HG02610 (cell line): ENCODE measurements around the gene PRR35.

Experiments
- ATAC-seq: cut with Tn5 transposase; IDR thresholded peaks from one replicate; pipeline ENCODE4 v1.9.1; 2021; ENCODE audit warnings: mild to moderate bottlenecking, moderate library complexity; ENCODE audit not compliant: unreplicated experiment

PRR35 gene

DNA sequence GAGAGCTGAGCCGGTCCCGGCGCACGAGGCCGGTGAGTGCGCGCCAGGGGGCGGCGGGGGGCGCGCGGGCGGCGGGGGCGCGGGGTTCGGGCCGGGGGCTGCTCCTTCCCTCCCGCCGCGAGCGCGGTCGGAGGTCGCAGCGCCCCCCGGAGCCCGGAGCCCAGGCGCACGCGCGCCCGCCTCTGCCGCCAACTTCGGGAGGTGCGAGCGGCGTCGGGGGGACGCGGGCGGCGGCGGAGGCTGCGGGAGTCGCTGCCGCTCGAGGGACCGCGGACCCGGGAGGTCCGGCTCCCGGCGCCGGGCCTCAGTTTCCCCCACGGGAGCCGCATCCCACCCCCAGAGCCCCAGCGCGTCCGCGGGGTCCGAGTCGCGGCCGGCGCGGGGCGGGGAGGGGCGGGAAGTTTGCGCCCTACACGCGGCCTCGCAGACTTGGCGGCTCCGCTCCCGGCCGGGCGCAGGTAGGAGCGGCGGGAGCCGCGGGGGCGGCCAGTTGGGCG lies at the start of gene PRR35:
PRR35 (plus strand) TSS at position 191 of the 497 bp plus-strand sequence. CDS start 2,901 bp downstream, outside the sequence.
- ATAC-seq: no peak

DNA sequence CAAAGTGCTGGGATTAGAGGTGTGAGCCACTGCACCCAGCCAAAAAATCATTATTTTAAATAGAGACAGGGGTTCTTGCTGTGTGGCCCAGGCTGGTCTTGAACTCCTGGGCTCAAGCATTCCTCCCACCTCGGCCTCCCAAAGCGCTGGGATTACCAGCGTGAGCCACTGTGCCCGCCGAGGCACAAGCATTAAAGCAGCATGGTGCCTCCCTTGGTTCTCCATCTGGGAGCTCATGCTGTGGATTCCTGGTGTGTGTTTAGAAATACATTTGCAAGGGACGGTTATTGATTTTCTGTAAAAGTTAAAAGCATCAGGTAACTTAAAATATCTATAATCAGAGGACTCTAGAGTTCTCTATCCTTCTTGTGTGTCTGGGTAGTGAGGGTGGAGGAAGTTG lies 47.4 kb upstream of the PRR35 start:
- no peak for ATAC-seq

DNA sequence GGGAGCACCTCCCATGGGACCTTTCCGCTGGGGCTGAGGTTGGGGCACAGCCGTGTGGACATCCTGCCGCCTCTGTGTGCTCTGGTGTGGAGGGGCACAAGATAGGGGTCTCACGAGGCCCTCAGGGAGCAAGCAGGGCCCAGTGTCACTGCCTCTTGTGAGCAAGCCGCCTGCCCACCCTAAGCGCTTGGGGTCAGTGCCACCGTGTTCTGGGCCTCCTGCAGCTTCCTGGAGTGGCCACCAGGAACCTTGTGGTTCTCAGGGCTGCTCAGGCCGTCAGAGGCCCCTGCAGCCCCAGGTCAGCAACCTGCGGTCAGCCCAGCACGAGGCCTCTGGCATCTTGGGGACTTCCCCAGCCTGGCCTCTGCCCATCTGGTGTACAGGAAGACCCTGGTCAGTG lies 46.2 kb upstream of the PRR35 start:
- ATAC-seq: no peak

DNA sequence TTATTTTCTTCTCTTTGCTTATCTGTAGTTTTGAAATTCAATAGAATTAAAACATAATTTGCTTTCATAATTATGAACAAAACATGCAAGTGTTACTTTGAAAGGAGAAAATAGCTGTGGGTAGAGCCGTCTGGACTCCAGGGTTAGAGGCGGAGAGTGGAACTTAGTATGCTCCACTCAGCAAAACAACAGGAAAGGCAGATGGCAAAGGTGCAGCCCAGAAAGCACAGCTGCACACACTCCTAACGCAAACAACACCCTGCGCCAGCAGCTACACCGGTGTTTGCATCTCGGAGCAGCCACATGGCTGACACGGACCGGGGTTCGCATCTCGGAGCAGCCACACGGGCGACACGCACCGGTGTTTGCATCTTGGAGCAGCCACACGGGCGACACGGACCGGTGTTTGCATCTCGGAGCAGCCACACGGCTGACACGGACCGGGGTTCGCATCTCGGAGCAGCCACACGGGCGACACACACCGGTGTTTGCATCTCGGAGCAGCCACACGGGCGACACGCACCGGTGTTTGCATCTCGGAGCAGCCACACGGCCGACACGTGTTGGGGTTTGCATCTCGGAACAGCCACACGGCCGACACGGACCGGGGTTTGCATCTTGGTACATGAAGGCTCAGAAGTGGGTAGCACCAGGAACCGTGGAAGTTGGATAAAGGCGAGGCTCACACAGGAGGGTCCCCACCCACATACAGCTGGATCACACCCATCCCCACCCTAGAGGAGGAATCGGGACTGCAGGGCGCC lies 44.8 kb upstream of the PRR35 start:
- ATAC-seq: no peak

DNA sequence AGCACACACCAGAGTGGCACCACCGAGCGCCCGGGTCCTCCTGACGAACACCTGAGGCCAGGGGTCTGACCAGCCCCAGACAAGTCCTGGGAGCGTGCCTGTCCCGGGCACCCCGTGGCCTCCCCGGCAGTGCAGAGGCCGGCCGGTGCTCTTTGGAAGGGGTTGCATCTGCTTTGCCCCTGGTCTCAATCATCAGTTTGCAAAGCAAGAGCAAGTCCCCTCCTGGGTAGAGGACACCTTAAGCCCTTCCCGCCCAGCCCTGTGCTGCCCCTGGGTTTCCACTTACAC lies 44.3 kb upstream of the PRR35 start:
- ATAC-seq: no peak

DNA sequence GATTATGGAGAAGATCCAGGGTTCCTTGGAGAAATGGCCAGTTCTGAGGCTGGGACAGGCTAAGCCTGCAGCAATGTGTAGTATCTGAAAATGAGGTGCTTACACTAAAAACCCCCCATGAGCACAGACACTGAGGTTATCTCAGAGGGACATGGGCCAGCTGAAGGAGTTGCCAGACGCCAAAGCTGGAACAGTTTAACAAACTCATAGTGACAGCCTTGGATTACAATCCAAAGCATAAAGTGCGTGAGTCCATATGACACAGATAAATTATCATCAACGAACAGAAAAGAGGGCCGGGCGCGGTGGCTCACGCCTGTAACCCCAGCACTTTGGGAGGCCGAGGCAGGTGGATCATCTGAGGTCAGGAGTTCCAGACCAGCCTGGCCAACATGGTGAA lies 43.9 kb upstream of the PRR35 start:
- ATAC-seq: no peak

DNA sequence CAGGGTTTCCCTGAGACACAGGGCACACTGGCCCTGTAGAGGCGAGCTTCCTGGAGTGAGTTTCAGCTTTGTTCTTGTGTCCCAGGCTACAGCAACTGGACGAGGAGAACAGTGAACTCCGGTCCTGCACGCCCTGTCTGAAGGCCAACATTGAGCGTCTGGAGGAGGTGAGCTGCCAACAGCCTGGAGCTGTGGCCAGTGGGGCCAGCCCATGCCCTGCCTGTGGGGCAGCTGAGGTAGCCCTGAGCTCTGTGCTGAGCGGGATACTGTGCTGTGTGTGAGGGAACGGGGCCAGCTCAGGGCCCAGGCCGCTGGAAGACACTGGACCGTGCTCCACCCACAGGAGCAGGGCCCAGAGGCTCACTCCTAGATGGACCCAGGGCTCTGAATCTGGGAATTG lies 41.3 kb upstream of the PRR35 start:
- ATAC-seq: no peak

DNA sequence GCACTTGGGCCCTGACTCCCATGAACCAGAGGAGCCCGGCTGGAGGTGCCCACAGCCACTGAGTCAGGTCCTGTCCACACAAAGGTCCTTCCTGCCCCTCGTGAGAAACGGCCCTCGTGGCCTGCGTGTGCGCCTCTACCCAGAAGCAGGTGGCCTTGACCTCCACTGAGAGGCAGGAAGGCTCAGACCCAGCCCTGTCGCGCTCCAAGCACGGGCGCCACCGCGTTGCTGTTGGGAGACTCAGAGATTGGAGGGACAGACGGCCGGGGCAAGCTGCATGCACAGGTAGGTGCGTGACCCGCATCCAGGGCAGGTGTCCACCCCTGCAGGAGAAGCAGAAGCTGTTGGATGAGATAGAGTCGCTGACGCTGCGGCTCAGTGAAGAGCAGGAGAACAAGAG lies 40.8 kb upstream of the PRR35 start:
- ATAC-seq: no peak

DNA sequence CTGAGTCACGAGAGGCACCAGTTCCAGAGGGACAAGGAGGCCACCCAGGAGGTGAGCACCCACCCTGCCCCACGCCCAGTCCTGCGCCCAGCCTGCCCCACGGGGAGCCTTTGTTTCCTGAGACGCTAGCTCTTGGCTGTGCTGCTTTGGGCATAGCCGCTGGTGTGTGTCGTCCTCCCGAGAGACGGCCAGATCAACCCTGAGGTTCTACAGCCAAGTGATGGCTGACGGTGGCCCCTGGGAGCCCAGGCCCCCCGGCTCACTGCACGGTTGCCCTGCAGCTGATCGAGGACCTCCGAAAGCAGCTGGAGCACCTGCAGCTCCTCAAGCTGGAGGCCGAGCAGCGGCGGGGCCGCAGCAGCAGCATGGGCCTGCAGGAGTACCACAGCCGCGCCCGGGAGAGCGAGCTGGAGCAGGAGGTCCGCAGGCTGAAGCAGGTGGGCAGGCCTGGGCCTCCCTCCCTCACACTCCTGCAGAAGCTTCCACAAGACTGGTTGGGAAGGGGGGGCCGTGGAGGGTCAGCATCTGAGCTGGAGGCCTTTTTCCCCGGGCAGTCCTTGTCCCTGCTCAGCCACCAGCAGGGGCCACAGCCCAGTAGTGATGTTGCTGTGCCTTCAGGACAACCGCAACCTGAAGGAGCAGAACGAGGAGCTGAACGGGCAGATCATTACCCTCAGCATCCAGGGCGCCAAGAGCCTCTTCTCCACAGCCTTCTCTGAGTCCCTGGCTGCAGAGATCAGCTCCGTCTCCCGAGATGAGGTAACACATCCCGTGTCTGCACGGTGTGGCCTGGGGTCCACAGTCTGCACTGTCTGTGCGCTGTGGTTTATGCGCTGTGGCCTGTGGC lies 40.1 kb upstream of the PRR35 start:
- ATAC-seq: no peak

DNA sequence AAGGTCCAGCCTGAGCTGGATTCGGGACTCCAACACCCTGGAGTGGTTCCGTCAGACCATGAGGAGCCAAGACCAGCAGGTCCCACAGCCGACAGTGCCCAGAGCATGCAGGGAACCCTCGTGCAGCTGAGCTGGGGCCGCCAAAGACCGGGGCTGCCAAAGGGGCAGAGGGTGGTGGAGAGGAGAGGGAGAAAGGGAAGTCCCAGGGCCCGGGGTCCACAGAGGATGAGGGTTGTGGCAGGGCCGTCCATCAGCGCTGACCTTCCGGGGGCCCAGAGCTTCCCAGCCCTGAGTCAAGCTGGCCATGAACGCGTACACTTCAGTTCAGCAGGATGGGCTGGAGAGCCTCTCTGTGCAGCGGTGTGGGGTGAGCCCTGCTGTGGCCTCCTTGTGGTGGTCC lies 39.3 kb upstream of the PRR35 start:
- ATAC-seq: no peak

DNA sequence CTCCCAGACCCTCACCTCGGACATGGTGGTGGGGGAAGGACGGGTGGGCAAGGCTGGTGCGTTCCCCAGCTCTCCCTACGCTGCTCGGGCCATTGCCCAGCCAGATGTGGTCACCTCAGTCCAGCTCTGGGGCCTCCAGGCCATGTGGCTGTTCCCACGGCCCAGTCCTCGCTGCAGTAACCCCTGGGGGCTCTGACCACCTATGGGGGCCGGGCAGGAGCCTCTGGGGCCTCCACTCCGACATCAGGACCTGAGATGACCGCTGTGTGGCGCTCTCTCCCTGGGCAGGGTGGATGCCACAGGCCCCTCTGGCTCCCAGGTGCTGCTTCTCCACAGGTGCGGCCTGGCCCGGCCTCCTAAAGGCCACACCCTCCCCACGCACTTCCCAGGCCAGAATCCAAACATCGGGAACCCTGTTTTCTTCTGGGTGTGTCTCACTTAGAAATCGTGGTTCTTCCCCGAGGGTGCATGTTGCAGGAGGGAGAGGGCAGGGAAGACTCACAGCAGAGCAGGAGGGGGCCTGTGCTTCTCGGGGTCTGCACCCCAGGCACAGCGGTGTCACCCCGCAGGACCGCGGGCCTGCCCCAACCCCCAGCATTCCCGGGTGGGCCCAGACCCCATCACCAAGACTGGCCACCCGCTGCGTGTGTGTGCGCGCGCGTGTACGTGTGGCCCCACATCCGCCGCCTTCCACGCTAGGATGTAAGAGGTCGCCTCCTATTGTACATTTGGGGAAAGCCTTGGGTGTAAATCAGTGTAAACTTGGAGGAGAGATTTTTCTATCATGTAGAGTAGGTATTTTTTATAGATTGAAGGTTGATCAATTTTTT lies 38.6 kb upstream of the PRR35 start:
- ATAC-seq: no peak

DNA sequence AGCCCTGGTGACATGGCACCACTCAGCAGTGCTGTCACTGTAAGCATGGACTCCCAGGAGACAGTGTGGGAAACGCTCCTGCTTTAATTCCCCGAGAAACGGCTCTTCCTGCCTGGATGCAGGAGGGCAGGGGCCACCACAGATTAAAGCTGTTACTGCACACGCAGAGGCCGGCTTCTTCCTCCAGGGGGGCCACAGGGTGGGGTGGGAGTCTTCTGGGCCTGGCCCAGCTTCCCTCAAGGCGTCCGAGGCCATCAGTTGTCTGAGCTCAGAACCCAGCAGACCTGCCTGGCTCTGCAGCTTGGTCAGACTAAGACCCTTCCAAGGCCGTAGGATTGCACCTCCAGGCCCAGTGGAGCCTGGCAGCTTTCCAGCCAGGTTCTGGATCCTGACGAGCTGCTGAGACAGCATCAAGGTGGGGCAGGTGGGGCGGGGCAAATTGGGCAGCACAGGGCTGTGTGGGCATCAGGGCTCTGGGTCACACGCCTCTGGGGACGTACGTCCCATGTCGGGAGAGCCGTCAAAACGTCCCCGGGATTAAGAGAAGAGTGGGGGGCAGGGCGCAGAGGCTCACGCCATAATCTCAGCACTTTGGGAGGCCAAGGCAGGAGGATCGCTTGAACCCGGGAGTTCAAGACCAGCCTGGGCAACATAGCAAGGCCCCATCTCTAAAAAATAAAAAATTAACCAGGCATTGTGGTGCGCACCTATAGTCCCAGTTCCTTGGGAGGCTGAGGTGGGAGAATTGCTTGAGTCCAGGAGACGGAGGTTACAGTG lies 37.7 kb upstream of the PRR35 start:
- no peak for ATAC-seq

DNA sequence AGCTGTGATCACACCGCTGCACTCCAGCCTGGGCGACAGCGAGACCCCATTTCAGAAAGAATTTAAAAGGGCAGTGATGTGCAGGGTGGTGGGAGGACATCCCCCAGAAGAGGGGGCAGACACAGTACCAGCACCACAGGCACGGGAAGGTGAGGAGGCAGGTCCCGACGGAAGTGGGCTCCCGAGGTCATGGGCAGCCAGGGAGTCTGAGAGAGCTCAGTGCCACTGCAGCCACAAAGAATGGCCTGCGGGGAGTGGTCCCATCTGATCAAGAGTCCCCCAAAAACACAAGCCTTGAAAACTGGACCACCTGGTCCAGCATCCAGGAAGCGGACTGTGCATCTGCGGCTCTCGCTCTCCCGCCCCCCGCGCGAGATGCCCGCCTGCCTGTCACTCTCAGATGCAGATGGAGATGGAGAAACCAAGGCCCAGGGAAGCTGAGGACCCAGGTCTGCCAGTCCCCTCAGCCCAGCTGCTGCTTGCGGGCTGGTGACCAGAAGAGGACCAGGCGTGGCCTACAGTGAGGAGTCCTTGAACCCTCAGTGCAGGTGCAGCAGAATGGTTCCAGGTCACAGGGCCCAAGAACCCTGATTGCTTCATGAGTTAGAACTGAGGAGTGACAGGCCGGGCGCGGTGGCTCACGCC lies 37.0 kb upstream of the PRR35 start:
- no peak for ATAC-seq

DNA sequence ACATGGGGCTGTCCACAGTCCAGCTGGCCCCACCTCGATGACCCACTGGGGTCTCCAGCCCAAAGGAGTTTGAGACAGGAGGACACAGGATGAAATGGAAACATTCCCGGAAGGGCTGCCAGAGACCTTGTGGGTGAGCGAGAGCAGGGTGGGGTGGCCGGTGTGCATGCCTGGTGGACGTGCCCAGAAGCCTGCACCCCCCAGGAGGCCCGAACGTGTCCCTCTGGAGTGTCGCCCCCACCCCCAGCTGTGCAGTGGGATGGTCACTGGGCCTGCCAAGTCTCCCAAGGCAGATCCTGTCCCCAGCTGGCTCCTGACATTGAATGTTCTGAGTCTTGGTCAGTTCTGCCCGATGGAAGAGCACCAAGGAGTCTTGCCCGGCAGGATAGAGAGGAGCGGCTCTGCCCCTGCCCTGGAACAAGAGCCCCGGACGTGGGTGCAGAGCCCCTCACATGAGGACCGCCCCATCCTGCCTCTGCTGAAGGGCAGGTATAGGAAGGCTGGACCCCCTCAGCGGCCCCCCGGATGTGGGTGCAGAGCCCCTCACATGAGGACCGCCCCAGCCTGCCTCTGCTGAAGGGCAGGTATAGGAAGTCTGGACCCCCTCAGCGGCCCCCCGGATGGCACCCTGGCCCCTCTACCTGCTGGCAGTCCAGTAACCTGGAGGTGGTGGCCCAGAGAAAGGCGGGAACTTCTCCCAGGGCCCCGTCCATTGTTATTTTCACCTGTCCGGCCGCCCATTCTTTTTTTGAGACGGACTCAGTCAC lies 35.7 kb upstream of the PRR35 start:
- no peak for ATAC-seq

DNA sequence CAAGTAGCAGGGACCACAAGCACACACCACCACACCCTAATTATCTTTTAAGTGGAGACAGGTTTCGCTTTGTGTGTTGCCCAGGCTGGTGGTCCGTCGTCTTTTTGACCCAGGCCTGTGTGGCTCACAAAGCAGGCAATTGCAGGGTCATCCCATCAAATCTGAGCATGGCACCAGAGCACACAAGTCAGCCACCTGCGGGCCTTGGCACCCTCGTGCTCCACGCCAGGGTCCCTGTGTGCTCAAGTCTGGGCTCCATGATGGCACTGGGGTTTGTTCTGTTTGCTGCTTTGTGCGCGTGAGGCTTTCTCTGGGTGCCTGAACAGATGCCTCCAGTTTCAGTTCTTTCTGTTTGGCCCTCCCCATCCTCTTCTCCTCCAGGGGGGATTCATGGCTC lies 35.1 kb upstream of the PRR35 start:
- ATAC-seq: no peak

DNA sequence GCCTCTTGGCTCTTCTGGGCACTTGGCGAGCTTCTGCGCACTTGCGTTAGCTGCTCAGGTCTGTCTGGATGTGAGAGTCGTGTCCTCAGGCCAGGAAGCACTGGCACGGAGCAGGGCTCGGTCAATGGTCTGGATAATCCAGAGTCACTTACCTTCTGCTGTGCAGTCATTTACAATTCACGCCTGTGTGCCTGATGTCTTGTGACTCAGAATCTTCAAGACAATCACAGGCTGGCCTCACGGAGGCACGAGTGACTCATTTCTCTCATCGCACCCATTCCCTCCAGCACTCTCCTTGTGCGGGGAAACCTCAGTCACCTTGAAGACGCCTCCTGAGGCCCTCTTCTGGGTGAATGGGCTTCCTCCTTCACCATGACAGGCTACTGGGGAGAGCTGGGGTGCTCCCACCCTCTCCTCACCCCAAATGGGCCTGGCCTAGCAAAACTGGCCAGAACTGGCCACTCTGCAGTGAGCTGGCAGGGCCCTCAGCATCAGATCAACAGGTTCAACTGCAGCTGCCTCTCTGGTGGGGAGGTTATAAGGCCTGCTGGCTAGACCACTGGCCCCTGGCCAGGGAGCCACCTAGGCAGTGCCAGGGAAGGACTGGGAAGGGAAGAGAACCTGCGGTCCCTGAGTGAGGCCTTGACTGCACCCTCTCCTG lies 34.5 kb upstream of the PRR35 start:
- peak; percentile 36 for ATAC-seq

DNA sequence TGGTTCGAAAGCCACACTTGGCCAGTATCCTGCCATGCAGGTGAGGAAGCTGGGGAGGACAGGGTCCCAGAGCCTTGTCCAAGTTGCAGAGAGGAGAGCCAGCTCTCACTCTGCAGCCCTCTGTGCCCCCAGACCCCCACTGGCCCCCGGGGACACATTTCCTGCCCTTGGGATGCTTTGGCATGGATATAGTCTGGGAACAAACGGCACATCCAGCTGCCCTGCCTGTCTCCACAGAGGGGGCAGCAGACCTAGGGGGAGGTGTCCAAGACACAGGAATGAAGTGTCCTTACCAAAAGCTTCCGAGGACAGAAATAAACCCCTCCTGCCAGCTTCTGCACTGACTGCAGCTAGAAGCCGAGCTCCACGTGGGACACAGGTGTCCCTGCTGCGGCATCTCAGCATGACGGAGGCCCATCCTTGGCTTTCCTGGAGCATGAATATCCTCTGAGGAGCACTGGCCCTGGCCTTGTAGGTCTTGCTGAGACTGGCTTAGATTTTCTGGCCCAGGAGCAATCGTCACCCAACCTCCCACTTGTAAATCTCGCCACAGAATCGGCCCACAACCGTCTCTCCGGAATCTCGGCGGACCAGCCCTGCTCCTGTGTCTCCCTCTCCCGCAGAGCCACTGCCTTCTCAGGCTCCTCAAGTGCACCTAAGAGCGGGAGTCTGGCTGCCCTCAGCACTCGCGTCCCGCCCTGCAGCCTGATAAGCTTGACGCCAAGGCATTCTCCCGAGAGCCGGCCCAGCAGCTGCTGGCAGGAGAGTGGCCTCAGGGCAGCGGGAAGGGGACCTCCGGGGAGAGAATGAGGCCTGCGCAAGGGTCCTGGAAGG lies 33.8 kb upstream of the PRR35 start:
- no peak for ATAC-seq
